GM19395 (cell line): ENCODE data around the gene FHOD1.

Experiments used
- ATAC-seq: cut with Tn5 transposase; IDR thresholded peaks from one replicate; pipeline ENCODE4 v1.9.1; 2021; ENCODE audit warnings: mild to moderate bottlenecking, moderate library complexity; ENCODE audit not compliant: unreplicated experiment

FHOD1 gene

DNA sequence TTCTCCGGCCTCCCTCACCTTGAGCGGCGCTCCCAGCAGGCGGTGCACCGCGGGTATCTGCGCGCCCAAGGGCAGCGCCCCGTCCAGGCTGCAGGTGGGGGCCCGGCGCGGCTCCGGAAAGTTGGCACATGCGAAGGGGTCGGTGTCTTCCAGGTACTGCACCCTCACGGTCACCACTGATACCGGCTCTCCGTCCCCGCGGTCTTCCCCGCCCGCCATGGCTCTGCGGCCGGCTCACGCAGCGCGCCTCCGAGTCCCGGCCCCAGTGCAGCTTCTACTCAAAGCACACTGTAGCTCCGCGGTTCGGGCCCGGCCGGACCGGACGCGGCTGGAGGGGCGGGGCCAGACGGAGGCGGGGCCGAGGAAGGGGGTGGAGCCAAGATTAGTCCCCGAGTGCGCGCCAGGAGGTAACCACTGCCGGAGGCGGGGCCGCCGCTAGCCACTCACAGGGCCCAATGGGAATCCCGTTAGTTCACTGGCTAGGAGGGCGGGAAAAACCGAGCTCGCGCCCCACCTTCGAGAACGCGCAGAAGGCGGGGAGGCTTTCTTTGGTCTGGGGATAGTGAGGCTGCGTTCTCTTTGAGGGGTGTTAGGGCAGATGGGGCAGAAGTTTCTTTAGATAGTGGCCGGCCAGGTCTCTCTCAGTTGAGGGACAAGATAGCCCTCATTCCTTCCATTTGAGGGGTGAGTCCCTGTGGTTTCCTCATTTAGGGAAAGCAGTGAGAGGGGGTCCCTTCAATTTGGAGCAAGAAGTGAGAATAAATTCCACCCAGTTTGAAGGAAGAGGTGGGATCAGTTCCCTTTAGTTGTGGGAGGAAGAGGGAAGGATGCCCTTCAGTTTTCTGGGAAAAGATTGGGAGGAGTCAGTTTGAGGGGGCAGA, at the start of gene FHOD1:
FHOD1 (minus strand) TSS at position 290 of the 881 bp plus-strand sequence; CDS start at position 219, 71 bp downstream.
- peak; percentile 46 for ATAC-seq

DNA sequence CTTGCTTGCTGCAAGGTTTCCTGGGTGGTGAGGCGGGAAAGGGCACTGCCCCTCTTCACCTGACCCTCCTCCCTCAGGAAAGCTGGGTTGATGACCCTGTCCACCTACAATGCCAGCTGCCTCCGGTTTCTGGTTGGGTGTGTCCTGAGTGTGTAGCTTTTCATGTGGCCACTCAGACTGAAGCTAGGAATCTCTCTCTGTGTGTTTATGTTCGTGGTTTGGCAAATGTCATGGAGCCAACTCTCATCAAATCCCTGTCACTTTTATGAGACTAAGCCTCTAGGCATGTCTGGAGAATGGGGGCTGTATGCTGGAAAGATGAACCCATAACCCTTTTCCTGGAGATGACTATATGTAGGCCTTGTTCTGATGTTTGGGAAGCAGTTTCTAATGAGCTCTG, 49.1 kb upstream of the FHOD1 start:
- no peak for ATAC-seq

DNA sequence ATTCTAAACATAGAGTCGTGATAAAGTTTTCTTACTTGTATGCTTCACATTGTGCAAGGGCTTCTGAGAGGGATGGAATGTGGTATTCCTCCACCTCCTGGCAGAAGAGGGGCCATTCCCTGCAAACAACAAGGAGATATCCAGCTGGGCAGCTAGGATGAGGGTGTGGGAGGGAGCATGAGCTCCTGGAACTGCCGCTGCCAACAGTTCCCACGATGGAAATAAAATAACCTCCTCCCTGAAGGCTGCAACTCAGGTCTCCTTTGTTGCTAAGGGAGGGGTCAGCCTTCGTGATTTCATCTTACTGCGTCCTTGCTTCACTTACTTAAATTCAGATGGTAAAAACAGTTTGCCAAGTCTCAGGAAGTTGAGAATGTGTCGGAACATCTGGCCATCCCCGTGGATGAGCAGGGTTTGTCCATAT, 47.7 kb upstream of the FHOD1 start:
- no peak for ATAC-seq

DNA sequence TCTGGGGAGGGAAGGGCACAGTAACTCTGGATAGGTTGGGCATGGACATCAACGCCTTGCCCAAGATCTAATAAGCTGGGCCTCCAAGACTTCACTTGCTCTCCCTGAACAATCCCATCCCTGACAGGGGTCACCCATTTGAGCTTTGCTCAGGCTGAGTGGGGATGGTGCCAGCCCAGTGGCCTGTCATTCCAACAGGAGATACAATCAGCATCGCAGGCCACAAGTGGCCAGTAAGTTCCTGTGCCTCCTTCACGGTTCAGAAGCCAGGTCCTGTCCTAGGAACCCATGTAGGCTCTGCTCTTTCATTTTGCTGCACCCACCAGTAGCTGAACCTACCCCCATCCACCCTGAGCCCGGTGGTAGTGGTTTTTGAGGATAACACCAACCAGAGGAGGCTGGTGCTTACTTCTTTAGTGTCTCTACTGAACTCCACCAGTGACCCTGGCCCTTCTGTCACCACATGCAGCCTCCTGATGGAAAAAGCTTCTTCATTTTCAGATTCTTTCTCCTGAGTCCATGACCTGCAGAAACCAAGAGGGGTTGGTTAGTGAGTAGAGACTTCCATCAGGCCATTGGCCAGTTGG, 47.0 kb upstream of the FHOD1 start:
- ATAC-seq: no peak

DNA sequence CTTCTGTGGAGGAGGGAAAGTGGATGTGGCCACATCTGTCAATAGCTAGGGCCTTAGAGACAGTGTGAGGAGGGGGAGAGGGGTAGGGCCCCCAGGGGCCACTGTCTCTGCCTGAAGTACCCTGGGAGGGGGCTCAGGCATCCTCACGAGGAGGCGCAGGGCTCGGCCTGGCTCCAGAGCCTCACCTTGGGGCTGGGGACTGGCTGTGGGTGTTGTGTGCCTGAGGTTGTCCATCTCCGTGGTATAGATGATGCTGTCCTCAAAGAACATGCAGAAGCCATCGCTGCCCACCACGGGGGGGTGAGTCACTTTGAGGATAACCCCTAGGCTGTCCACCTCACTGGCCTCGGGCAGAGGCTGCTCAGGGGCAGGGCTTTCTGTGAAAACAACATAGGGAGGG, 44.2 kb upstream of the FHOD1 start:
- no peak for ATAC-seq

DNA sequence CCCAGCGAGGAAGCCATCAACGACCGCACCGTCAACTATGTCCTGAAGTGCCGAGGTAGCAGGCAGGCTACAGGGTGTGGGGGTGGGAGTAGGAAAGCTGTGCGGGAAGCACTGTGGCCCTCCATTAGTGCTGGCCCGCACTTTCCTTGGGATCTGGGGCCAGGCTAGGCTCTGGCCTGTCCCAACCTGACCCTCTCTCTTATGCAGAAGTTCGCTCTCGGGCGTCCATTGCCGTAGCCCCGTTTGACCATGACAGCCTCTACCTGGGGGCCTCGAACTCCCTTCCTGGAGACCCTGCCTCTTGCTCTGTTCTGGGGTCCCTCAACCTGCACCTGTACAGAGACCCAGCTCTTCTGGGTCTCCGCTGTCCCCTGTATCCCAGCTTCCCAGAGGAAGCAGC, 40.7 kb upstream of the FHOD1 start:
- ATAC-seq: no peak

DNA sequence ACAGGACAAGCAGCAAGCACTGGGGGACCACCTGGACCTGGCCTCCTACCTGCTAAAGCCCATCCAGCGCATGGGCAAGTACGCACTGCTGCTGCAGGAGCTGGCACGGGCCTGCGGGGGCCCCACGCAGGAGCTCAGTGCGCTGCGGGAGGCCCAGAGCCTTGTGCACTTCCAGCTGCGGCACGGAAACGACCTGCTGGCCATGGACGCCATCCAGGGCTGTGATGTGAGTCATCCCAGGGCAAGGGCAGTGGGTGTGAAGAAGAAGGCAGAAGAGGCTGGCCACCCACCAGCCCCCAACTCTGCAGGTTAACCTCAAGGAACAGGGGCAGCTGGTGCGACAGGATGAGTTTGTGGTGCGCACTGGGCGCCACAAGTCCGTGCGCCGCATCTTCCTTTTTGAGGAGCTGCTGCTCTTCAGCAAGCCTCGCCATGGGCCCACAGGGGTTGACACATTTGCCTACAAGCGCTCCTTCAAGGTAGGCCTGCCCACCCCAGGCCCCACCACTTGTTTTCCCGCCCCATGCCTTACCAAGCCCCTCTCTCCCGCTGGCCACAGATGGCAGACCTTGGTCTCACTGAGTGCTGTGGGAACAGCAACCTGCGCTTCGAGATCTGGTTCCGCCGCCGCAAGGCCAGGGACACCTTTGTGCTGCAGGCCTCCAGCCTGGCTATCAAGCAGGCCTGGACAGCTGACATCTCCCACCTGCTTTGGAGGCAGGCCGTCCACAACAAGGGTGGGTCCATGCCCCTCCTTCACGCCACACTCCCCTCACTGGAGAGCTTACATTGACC, 39.4 kb upstream of the FHOD1 start:
- no peak for ATAC-seq

DNA sequence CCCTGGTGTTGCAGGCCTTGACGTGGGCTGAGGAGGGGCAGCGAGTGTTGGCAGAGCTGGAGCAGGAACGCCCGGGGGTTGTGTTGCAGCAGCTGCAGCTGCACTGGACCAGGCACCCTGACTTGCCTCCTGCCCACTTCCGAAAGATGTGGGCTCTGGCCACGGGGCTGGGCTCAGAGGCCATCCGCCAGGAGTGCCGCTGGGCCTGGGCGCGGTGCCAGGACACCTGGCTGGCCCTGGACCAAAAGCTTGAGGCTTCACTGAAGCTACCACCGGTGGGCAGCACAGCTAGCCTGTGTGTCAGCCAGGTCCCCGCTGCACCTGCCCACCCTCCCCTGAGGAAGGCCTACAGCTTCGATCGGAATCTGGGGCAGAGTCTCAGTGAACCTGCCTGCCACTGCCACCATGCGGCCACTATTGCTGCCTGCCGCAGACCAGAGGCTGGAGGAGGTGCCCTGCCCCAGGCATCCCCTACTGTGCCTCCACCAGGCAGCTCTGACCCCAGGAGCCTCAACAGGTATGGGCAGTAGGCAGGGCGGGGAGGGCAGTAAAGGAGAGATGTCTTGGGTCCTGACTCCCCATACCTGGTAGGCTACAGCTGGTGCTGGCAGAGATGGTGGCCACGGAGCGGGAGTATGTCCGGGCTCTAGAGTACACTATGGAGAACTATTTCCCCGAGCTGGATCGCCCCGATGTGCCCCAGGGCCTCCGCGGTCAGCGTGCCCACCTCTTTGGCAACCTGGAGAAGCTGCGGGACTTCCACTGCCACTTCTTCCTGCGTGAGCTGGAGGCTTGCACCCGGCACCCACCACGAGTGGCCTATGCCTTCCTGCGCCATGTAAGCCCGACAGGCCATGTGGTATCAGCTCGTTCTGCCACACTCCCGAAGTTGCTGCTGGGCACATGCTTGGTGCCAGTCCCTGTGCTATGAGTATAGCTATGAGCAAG, 37.7 kb upstream of the FHOD1 start:
- ATAC-seq: no peak

DNA sequence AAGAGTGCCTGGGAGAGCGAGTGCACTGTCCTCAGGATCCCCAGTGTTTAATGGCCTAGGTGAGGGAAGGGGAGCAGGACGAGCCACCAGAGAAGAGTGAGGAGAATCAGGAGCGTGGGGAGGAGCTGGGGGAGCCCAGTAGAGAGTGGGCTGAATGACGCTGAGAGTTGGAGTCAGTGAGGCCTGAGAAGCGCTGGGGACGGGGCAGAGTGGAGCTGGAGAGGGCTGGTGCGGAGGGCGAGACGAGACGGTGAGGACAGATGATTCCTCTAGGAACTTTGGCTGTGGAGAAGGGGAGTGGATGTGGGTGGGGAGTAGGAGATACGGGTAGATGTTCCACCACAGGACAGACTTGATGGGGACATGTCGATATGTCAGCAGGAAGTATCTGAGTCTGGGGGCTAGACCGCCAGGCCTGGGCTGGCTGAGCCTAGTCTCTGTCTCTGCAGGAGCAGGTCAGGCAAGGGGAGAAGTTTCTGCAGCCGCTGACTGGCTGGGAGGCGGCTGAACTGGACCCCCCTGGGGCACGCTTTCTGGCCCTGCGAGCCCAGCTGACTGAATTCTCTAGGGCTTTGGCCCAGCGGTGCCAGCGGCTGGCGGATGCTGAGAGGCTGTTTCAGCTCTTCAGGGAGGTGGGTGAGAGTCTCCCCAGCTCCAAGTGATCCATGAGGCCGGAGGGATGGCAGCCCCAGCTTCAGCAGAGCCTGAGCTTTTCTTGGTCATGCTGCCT, 36.7 kb upstream of the FHOD1 start:
- ATAC-seq: no peak

DNA sequence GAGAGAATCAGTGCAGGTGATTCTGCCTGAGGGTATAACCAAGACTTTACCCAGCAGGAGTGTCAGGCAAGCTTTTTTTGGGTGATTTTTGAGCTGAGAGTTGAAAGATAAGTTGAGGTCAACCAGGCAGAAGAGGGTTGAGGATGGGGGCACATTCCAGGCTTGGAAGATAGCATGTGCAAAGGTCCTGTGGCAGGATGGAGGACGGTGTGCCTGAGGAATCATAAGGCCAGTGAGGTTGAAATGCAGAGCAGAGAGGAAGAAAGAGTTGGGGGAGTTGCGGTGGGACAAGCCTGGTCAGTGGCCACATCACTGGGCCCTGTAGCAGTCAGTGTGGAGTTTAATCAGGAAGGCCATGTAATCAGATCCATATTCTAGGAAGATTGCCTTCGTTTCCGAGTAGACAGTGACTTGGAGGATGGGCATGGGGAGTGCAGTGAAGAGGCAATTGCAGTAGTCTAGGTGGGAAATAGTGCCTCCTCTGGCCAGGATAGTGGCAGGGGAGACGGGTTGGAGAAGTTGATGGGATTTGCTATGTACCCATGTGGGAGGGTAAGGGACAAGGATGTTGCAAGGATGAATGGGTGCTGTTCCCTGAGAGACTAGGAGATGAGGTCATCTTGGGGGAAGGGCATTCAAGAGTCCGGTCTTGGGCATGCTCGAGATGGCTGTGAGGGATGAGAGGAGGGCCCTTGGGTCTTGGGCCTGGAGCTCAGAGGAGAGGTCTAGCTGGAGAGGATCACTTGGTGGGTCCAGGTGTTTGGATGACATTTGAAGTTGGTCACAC, 36.0 kb upstream of the FHOD1 start:
- ATAC-seq: no peak

DNA sequence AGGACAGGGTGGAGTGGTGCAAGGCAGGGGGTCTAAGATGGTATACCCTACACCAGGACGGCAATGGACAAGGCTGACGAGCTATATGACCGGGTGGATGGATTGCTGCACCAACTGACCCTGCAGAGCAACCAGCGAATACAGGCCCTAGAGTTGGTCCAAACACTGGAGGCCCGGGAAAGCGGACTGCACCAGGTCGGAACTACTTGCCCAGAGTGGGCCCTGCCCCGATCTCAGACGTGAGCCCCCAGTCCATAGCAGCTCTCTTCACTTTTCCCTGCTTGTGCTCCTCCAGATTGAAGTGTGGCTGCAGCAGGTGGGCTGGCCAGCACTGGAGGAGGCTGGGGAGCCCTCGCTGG, 35.1 kb upstream of the FHOD1 start:
- ATAC-seq: no peak

DNA sequence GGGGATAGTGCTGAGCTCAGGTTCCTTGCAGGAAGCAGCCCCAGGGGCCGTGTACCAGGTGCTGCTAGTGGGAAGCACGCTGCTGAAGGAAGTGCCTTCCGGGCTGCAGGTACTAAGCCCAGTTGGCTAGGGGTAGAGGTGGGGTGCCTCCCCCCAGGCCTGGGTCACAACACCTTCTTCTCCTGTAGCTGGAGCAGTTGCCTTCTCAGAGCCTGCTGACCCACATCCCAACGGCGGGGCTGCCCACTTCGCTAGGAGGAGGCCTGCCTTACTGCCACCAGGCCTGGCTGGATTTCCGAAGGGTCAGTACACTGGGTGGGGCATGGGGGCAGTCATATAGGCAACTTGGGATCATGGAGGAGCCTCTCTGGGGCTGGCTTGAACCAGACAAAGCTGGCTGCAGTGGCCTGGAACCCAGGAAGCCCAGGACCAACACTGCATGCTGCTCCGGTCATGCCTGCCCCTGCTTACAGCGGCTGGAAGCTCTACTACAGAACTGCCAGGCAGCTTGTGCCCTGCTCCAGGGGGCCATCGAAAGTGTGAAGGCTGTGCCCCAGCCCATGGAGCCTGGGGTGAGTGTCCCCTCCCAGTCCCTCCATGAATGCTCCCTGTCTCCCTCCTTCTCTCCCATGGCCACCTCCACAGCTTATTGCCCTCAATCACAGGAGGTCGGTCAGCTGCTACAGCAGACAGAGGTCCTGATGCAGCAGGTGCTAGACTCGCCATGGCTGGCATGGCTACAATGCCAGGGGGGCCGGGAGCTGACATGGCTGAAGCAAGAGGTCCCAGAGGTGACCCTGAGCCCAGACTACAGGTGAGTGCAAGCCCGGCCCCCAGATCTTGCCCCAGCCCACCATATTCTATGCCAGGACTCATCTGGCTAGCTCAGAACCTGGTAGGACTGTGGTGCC, 34.5 kb upstream of the FHOD1 start:
- no peak for ATAC-seq

DNA sequence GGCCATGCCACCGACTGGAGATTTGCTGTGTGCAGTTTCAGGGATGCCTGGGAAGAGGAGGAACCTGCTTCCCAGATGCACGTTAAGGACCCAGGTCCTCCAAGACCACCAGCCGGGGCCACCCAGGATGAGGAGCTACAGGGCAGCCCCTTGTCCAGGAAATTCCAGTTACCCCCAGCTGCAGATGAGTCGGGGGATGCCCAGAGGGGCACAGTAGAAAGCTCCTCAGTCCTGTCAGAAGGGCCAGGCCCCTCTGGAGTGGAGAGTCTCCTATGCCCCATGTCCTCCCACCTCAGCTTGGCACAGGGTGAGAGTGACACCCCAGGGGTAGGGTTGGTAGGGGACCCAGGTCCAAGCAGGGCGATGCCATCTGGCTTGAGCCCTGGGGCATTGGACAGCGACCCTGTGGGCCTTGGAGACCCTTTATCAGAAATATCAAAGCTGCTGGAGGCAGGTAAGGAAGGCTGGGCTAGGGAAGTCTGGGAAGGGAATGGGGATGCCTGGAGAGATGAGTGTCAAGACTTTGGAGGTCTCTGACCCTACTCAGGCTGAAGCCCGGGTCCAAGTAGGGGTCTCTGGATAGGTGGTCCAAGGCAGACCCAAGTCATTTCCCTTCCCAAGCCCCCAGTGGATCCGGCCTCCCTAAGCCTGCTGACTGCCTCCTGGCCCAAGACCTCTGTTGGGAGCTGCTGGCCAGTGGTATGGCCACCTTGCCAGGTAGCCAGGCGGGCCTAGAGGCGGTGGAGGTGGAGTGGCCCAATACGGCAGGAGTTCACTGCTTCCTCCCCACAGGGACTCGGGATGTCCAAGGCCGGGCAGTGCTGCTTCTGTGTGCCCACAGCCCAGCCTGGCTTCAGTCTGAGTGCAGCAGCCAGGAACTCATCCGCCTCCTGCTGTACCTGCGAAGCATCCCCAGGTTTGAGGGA, 33.1 kb upstream of the FHOD1 start:
- no peak for ATAC-seq

DNA sequence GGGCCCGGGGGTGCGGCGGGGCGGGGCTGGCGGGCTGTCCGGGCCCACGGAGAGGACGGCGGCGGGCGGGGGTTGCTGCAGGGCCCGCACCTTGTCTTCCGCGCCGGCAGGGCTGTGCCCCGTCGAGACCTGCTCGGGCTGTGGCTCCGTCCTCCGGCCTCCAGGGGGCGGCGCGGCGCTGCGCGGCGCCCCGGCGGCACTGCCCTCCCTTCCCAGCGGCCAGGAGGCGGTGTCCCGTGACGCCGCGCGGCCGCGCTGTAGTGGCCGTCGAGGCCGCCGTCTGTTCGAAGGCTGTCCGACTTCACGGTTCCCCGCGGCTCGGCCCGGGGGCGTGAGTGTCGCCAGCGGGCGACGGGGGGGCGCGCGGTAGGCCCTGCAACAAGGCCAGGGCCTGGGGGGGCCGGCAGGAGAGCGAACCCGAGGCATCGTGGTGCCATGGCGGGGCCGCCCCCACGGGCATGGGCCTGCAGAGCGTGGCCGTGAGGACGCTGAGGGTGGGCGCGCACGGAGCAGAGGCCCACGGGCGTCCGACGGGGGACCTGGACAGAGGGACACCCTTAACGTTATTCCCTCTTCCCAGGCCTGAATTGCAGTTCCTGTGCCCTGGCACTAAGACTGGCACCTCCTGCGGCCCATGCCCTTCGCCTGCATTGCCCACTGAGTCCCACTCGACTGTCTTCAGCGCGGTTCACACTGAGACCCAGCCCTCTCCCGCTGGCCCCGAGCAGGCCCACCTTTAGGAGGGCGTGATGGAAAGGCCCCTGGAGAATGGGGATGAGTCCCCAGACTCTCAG, 32.2 kb upstream of the FHOD1 start, which contains the start of gene PLEKHG4:
PLEKHG4 (plus strand) TSS at position 237 of the 794 bp plus-strand sequence; CDS start at position 750, 513 bp downstream.
- peak; percentile 70 for ATAC-seq

DNA sequence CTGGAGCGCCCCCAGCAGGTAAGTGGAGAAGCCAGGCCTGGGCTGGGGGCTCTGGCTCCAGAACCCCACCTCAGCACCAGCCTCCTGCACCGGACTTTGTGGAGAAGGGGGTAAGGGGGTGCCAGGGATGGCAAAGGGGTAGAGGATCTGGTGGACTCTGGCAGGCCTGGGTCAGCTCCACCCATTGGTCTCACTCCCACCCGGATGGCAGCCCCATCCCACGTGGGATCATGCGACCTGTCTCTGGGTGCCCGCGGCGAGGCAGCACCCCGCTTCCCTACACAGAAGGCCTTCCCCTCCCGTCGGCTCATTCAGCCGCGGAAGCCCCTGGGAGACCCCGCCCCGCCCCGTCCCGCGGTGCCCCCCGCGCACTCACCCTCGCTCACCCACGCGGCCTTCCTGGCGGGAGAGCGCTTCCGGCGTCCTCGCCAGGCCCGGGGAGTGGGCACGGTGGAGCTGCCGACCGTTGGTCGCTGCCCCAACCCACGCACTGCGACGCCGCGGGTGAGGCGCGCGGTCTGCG, 31.6 kb upstream of the FHOD1 start:
- peak; percentile 40 for ATAC-seq
